WTC11 (cell line): ENCODE measurements around the gene SECTM1.

Experiments
- MXD4 ChIP-seq: fragments of 250-450 bp; sonication (Bioruptor Pico); IDR thresholded peaks from 2 replicates; pipeline ENCODE4 v1.8.0; 2021; ENCODE audit warnings: mild to moderate bottlenecking, moderate library complexity, borderline replicate concordance
- TCF7 ChIP-seq: sonication (generic); formaldehyde crosslinking; IDR thresholded peaks from 2 replicates; pipeline ENCODE4 v1.8.0; 2022; ENCODE audit warnings: mild to moderate bottlenecking, low read depth, missing genetic modification reagents, moderate library complexity
- TP53 ChIP-seq: sonication (generic); formaldehyde crosslinking; IDR thresholded peaks from 2 replicates; pipeline ENCODE4 v1.8.1; 2023; ENCODE audit warnings: mild to moderate bottlenecking, missing genetic modification reagents
- ZBTB21 ChIP-seq: sonication (generic); formaldehyde crosslinking; IDR thresholded peaks from 2 replicates; pipeline ENCODE4 v1.8.1; 2023; ENCODE audit warnings: mild to moderate bottlenecking, missing genetic modification reagents, borderline replicate concordance

DNA sequence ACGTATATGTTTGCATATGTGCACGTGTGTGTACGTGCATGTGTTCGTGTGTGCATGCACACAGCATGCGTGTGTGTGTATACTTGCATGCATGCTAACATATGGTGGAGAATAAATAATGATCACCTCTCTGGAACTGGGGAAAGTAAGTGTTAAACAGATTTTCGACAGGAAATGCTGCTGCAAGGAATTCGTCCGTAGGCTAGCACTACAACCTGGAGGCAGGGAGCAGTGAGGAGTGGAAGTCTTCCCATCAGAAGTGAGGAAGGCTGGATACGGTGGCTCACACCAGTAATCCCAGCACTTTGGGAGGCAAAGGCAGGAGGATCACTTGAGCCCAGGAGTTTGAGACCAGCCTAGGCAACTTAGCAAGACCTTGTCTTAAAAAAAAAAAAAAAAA lies 55.3 kb downstream of the SECTM1 start:
- TF ChIP-seq MXD4: no peak
- TF ChIP-seq TCF7 (CRISPR knock-in tag): no peak
- no peak for TF ChIP-seq ZBTB21
- TF ChIP-seq TP53 (CRISPR knock-in tag): no peak
